RWPE2 (cell line): ENCODE measurements around the gene FMO2.

Source experiments
- ATAC-seq: fragments of 200-7000 bp; cut with Tn5 transposase; 3 replicates; pipeline ENCODE4 v1.9.1; 2021; ENCODE audit warnings: low read depth
- DNase-seq: peaks from one replicate; pipeline ENCODE4 v3.0.0-alpha.2; 2020; ENCODE audit warnings: low spot score
- H3K27ac ChIP-seq: fragments of 450-650 bp; 2 replicates; pipeline ENCODE4 v1.5.1; 2017; ENCODE audit warnings: mild to moderate bottlenecking; ENCODE audit not compliant: poor library complexity, severe bottlenecking
- H3K27me3 ChIP-seq: fragments of 250-450 bp; sonication (Bioruptor Pico); 2 replicates; pipeline ENCODE4 v1.5.1; 2021; ENCODE audit warnings: mild to moderate bottlenecking, moderate library complexity; ENCODE audit not compliant: insufficient read depth, poor library complexity, severe bottlenecking
- H3K36me3 ChIP-seq: fragments of 250-450 bp; sonication (Bioruptor Pico); 2 replicates; pipeline ENCODE4 v1.5.1; 2020; ENCODE audit warnings: low read depth, mild to moderate bottlenecking, moderate library complexity
- H3K4me1 ChIP-seq: fragments of 250-450 bp; sonication (Bioruptor Pico); 2 replicates; pipeline ENCODE4 v1.5.1; 2021; ENCODE audit warnings: mild to moderate bottlenecking, moderate library complexity; ENCODE audit not compliant: insufficient read depth, poor library complexity, severe bottlenecking
- H3K4me3 ChIP-seq: fragments of 250-450 bp; sonication (Bioruptor Pico); 2 replicates; pipeline ENCODE4 v1.5.1; 2021; ENCODE audit warnings: mild to moderate bottlenecking, moderate library complexity; ENCODE audit not compliant: severe bottlenecking
- H3K9me3 ChIP-seq: fragments of 250-450 bp; sonication (Bioruptor Pico); 2 replicates; pipeline ENCODE4 v1.5.1; 2021; ENCODE audit warnings: mild to moderate bottlenecking, moderate library complexity; ENCODE audit not compliant: severe bottlenecking
- CTCF ChIP-seq: fragments of 450-650 bp; IDR thresholded peaks from one replicate; pipeline ENCODE4 v1.5.1; 2017; ENCODE audit warnings: mild to moderate bottlenecking, moderate library complexity; ENCODE audit not compliant: poor library complexity, severe bottlenecking

The FMO2 gene

GRCh38 chr1:171140956-171141687 lies 44.0 kb upstream of the FMO2 start:
- no peak for TF ChIP-seq CTCF
- Histone ChIP-seq H3K4me1 (no peaks in the 10 kb centered on the region), H3K36me3 (no peaks in the 10 kb centered on the region), H3K27ac (no peak overlapping the region), H3K9me3 (no peaks in the 10 kb centered on the region), H3K4me3 (no peak overlapping the region), H3K27me3 (no peaks in the 10 kb centered on the region)
- no peak for ATAC-seq
- no peak for DNase-seq

GRCh38 chr1:171141688-171142415 lies 43.2 kb upstream of the FMO2 start:
- TF ChIP-seq CTCF, result no peak
- H3K27me3 ChIP-seq, result no peaks in the 10 kb centered on the region
- H3K36me3 ChIP-seq, result no peaks in the 10 kb centered on the region
- H3K27ac ChIP-seq, result no peak overlapping the region
- H3K4me1 ChIP-seq, result no peaks in the 10 kb centered on the region
- DNase-seq, result no peak
- H3K4me3 ChIP-seq, result no peak overlapping the region
- no peak for ATAC-seq
- H3K9me3 ChIP-seq, result no peaks in the 10 kb centered on the region

DNA sequence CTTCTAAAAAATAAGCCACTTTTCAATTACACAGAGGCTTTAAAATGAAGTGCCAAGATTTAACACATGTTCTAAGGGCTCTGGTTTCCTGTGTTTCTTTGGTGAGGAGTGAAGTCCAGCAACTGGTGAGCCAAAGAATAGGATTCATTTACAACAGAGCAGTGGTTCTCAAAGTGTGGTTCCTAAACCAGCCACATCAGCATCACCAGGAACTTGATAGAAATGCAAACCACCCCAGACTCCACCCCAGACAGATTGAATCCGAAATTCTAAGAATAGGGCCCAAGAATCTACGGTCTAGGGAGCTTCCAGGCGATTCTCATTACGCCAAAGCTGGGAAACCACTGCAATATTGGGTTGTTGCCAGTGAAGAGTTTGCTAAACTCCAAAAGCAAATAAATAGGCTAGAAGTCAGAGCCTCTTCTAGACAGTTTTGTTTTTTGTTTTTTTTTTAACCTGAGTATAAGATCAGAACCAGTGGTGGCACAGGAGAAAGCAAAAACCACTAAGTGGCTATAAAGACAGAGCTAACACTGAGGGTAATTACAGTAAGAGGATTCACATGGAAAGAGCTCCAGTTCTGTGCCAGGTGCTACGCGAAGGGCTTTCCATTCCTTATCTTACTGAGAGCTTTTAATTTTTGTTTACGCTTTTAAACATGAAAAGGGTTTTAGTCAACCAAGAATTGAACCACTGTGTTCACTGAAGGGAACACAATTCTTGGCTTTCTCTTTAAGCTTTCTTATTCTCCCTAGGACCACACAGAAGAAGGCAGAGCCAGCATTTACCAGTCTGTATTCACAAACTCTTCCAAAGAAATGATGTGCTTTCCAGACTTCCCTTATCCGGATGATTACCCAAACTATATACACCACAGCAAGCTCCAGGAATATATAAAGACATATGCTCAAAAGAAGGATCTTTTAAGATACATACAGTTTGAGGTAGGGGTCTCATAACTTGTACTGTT lies 42.4 kb upstream of the FMO2 start:
- no peak for TF ChIP-seq CTCF
- DNase-seq (no peak), ATAC-seq (no peak)
- Histone ChIP-seq H3K4me3 (no peak overlapping the region), H3K9me3 (no peaks in the 10 kb centered on the region), H3K4me1 (no peaks in the 10 kb centered on the region), H3K27me3 (no peaks in the 10 kb centered on the region), H3K36me3 (no peaks in the 10 kb centered on the region), H3K27ac (no peak overlapping the region)

- DNase-seq, result no peak
- Histone ChIP-seq H3K4me3 (no peak overlapping the region), H3K4me1 (no peaks in the 10 kb centered on the region), H3K27ac (no peak overlapping the region), H3K36me3 (no peaks in the 10 kb centered on the region), H3K9me3 (no peaks in the 10 kb centered on the region), H3K27me3 (no peaks in the 10 kb centered on the region)
- no peak for ATAC-seq
- no peak for TF ChIP-seq CTCF
Observed at GRCh38 chr1:171150156-171150555, 34.9 kb upstream of the FMO2 start.
